Measurements from ENCODE around the gene ZDHHC14. TPM values are rescaled to one million over a fixed set of nuclear protein-coding genes. Genes with fewer than 3 reads are reported as not detected.

ZDHHC14 gene
- total RNA-seq, 2 donors from 2014 or later = 10.2 to 10.6 TPM

- H3K4me1 ChIP-seq = no peaks in the 10 kb centered on the region
- no peak for TF ChIP-seq POLR2A (IDR thresholded peaks at IDR 0.05)
- TF ChIP-seq CTCF (IDR thresholded peaks at IDR 0.05) = no peak
- WGBS, 2 donors = 87 to 89% methylated on average over 8 of the region's 8 CpGs
- no peak overlapping the region for H3K4me3 ChIP-seq
- H3K9me3 ChIP-seq = no peaks in the 10 kb centered on the region
- no peaks in the 10 kb centered on the region for H3K36me3 ChIP-seq (replicated peaks in 1 of 2; ENCODE audit: insufficient read depth in 1 of 2, low read depth in 2 of 2)
- H3K27me3 ChIP-seq = no peaks in the 10 kb centered on the region
- no peak overlapping the region for H3K27ac ChIP-seq
- no peak for DNase-seq
- intact Hi-C loops (cut with DNase I) = no loop called here
- no peak for ATAC-seq
Observed at GRCh38 chr6:157679605-157680580, 298.9 kb downstream of the ZDHHC14 start.

GRCh38 chr6:157681041-157681650 is 300.2 kb downstream of the ZDHHC14 start:
- H3K4me1 ChIP-seq = no peaks in the 10 kb centered on the region
- intact Hi-C loops (cut with DNase I) = no loop called here

GRCh38 chr6:157682856-157683481 is 302.0 kb downstream of the ZDHHC14 start:
- Histone ChIP-seq H3K4me1 (no peaks in the 10 kb centered on the region), H3K27ac (no peak overlapping the region), H3K27me3 (no peaks in the 10 kb centered on the region), H3K36me3 (replicated peaks in 1 of 2; ENCODE audit: insufficient read depth in 1 of 2, low read depth in 2 of 2) (no peaks in the 10 kb centered on the region), H3K4me3 (no peak overlapping the region), H3K9me3 (no peaks in the 10 kb centered on the region)
- WGBS, 2 donors = 62 to 66% methylated on average over 7 of the region's 7 CpGs
- intact Hi-C loops (cut with DNase I) = no loop called here
- no peak for TF ChIP-seq POLR2A (IDR thresholded peaks at IDR 0.05)
- no peak for TF ChIP-seq CTCF (IDR thresholded peaks at IDR 0.05)
- DNase-seq (no peak), ATAC-seq (no peak)

More at GRCh38 chr6:157681041-157681650, 300.2 kb downstream of the ZDHHC14 start:
- Histone ChIP-seq H3K4me3 (no peak overlapping the region), H3K9me3 (no peaks in the 10 kb centered on the region), H3K36me3 (replicated peaks in 1 of 2; ENCODE audit: insufficient read depth in 1 of 2, low read depth in 2 of 2) (no peaks in the 10 kb centered on the region), H3K27me3 (no peaks in the 10 kb centered on the region), H3K27ac (no peak overlapping the region)
- DNase-seq = peak in 3 of 4 donors; percentile 19 to 33 (median 27)
- 60 to 67% methylated on average over 18 of the region's 18 CpGs for WGBS, 2 donors
- no peak for TF ChIP-seq CTCF (IDR thresholded peaks at IDR 0.05)
- no peak for TF ChIP-seq POLR2A (IDR thresholded peaks at IDR 0.05)
- no peak for ATAC-seq

DNA sequence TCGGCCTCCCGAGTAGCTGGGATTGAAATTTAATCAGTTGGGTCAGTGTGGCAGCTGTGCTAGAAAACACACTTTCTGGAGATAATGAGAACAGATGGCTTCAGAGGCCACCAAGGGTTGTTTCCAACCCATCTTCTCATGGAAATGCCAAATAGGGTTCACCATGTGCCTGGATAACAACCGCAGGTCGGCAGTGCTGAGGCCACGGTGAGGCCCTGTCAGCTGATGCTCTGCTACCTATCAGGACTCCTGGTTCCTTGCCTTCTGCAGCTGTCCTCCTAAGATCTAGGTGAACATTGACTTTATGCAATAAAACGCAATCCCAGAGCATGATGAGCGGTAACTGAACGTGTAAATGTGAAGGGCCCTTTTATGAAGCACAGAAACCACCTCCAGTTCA is 302.7 kb downstream of the ZDHHC14 start:
- Histone ChIP-seq H3K36me3 (replicated peaks in 1 of 2; ENCODE audit: insufficient read depth in 1 of 2, low read depth in 2 of 2) (no peaks in the 10 kb centered on the region), H3K4me3 (no peak overlapping the region), H3K27me3 (no peaks in the 10 kb centered on the region), H3K4me1 (no peaks in the 10 kb centered on the region), H3K9me3 (no peaks in the 10 kb centered on the region), H3K27ac (no peak overlapping the region)
- DNase-seq (no peak), ATAC-seq (no peak)
- no peak for TF ChIP-seq POLR2A (IDR thresholded peaks at IDR 0.05)
- TF ChIP-seq CTCF (IDR thresholded peaks at IDR 0.05) = no peak
- intact Hi-C loops (cut with DNase I) = no loop called here
- WGBS, 2 donors = 84 to 91% methylated on average over 6 to 8 of the region's 8 CpGs

All from body of pancreas (tissue), 4 donors.